T-helper 2 cell (primary cell): ENCODE measurements around the gene LRRC43.
A peak's percentile ranks its signal among the peaks of the same experiment; 100 is the strongest.

Experiments
- DNase-seq, 5 experiments: peaks; one replicate each; pipeline versions ENCODE4 v3.0.0 to v3.0.0-alpha.2; 2012 to 2022
- total RNA-seq, 2 donors: gene quantifications; one replicate each; lab custom pipeline; 2026; lab: John Stamatoyannopoulos, UW

Gene LRRC43
- total RNA-seq = 0 to 0.31 reads per million in 2 donors

- DNase-seq = peak in 1 of 5 experiments; percentile 65
Observed at GRCh38 chr12:122182887-122183587, at the start of gene LRRC43. TSS of gene LRRC43 (plus strand) at chr12:122183123. CDS start at chr12:122183145, 22 bp downstream.

- no peak for DNase-seq
Observed at GRCh38 chr12:122133192-122133950, 49.6 kb upstream of the LRRC43 start.

GRCh38 chr12:122135437-122136031, 47.4 kb upstream of the LRRC43 start:
- no peak for DNase-seq

GRCh38 chr12:122137229-122137628, 45.7 kb upstream of the LRRC43 start:
- DNase-seq = no peak

GRCh38 chr12:122137681-122138080, 45.2 kb upstream of the LRRC43 start:
- DNase-seq = no peak

GRCh38 chr12:122138181-122138580, 44.7 kb upstream of the LRRC43 start:
- no peak for DNase-seq

GRCh38 chr12:122138616-122139015, 44.3 kb upstream of the LRRC43 start:
- DNase-seq = no peak

GRCh38 chr12:122139266-122139665, 43.7 kb upstream of the LRRC43 start:
- DNase-seq = no peak

- no peak for DNase-seq
Observed at GRCh38 chr12:122139941-122140340, 43.0 kb upstream of the LRRC43 start.

- no peak for DNase-seq
Observed at GRCh38 chr12:122140467-122141257, 42.3 kb upstream of the LRRC43 start.

GRCh38 chr12:122141911-122142725, 40.8 kb upstream of the LRRC43 start:
- DNase-seq = no peak

GRCh38 chr12:122142857-122143256, 40.1 kb upstream of the LRRC43 start:
- no peak for DNase-seq

- no peak for DNase-seq
Observed at GRCh38 chr12:122144885-122145284, 38.0 kb upstream of the LRRC43 start.

GRCh38 chr12:122145505-122146330, 37.2 kb upstream of the LRRC43 start:
- no peak for DNase-seq

GRCh38 chr12:122147514-122148290, 35.2 kb upstream of the LRRC43 start:
- no peak for DNase-seq

GRCh38 chr12:122148657-122149056, 34.3 kb upstream of the LRRC43 start:
- no peak for DNase-seq

GRCh38 chr12:122150127-122150681, 32.7 kb upstream of the LRRC43 start:
- DNase-seq = peak in 1 of 5 experiments; percentile 80

- no peak for DNase-seq
Observed at GRCh38 chr12:122152754-122153153, 30.2 kb upstream of the LRRC43 start.

GRCh38 chr12:122155705-122156104, 27.2 kb upstream of the LRRC43 start:
- DNase-seq = peak in 1 of 5 experiments; percentile 68
